Parathyroid adenoma (tissue), 2 donors: ENCODE measurements around the gene FETUB.

ENCODE experiments used
- H2AFZ ChIP-seq: fragments of 300-600 bp; sonication (generic); one replicate; pipeline ENCODE4 v1.7.0; 2017; ENCODE audit warnings: antibody characterized with exemption, mild to moderate bottlenecking
- H3K27ac ChIP-seq: fragments of 300-600 bp; sonication (generic); one replicate; pipeline ENCODE4 v1.7.0; 2017
- H3K27me3 ChIP-seq: fragments of 300-600 bp; sonication (generic); one replicate; pipeline ENCODE4 v1.7.0; 2017; ENCODE audit warnings: low read length; ENCODE audit not compliant: control insufficient read depth, insufficient read depth
- H3K36me3 ChIP-seq: fragments of 300-600 bp; sonication (generic); one replicate; pipeline ENCODE4 v1.7.0; 2017; ENCODE audit warnings: low read length; ENCODE audit not compliant: control insufficient read depth, insufficient read depth
- H3K4me1 ChIP-seq: fragments of 300-600 bp; sonication (generic); one replicate; pipeline ENCODE4 v1.7.0; 2017; ENCODE audit warnings: control low read depth
- H3K4me2 ChIP-seq: fragments of 300-600 bp; sonication (generic); one replicate; pipeline ENCODE4 v1.7.0; 2017; ENCODE audit warnings: low read length
- H3K4me3 ChIP-seq: fragments of 300-600 bp; sonication (generic); one replicate; pipeline ENCODE4 v1.7.0; 2017; ENCODE audit warnings: low read depth, low read length
- H3K79me2 ChIP-seq: fragments of 300-600 bp; sonication (generic); one replicate; pipeline ENCODE4 v1.7.0; 2017; ENCODE audit warnings: control low read depth
- H3K9ac ChIP-seq: fragments of 300-600 bp; sonication (generic); one replicate; pipeline ENCODE4 v1.7.0; 2017; ENCODE audit warnings: mild to moderate bottlenecking
- H3K9me3 ChIP-seq: fragments of 300-600 bp; sonication (generic); one replicate; pipeline ENCODE4 v1.7.0; 2017; ENCODE audit warnings: low read length; ENCODE audit not compliant: control insufficient read depth
- TF ChIP-seq, protein P1 (sequence below): fragments of 300-600 bp; sonication (generic); IDR thresholded peaks from one replicate; pipeline ENCODE4 v1.7.0; 2017; ENCODE audit warnings: antibody characterized with exemption, mild to moderate bottlenecking
- donor health status: primary hyperparathyroidism.

The FETUB gene

DNA sequence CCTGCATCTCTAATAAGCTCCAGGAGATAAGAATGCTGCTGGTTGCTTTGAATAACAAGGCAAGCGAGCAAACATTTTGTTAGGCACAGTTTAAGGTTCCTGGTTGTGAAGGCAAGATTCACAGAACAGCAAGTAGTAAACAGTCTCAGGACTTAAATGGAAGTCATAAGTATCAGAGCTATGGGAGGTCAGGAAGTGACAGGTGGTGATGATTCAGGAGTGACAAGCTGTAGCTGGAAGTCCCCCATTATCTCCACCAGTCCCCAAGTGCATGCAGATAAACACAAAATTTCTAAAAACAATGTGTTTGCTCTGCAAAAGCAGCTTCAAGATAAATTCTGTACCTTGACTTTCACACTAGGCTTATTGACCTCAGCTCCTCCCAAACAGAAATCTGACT, 3.3 kb downstream of the FETUB start:
- H3K4me2 ChIP-seq, result no peak overlapping the region
- no peaks in the 10 kb centered on the region for H3K27me3 ChIP-seq
- no peak overlapping the region for H3K9ac ChIP-seq
- no peak overlapping the region for H3K4me3 ChIP-seq
- no peak overlapping the region for H3K27ac ChIP-seq
- no peaks in the 10 kb centered on the region for H3K36me3 ChIP-seq
- no peak overlapping the region for H2AFZ ChIP-seq
- no peaks in the 10 kb centered on the region for H3K4me1 ChIP-seq
- no peaks in the 10 kb centered on the region for H3K79me2 ChIP-seq
- no peaks in the 10 kb centered on the region for H3K9me3 ChIP-seq
- TF ChIP-seq, protein P1, sequence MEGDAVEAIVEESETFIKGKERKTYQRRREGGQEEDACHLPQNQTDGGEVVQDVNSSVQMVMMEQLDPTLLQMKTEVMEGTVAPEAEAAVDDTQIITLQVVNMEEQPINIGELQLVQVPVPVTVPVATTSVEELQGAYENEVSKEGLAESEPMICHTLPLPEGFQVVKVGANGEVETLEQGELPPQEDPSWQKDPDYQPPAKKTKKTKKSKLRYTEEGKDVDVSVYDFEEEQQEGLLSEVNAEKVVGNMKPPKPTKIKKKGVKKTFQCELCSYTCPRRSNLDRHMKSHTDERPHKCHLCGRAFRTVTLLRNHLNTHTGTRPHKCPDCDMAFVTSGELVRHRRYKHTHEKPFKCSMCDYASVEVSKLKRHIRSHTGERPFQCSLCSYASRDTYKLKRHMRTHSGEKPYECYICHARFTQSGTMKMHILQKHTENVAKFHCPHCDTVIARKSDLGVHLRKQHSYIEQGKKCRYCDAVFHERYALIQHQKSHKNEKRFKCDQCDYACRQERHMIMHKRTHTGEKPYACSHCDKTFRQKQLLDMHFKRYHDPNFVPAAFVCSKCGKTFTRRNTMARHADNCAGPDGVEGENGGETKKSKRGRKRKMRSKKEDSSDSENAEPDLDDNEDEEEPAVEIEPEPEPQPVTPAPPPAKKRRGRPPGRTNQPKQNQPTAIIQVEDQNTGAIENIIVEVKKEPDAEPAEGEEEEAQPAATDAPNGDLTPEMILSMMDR, result no peak

DNA sequence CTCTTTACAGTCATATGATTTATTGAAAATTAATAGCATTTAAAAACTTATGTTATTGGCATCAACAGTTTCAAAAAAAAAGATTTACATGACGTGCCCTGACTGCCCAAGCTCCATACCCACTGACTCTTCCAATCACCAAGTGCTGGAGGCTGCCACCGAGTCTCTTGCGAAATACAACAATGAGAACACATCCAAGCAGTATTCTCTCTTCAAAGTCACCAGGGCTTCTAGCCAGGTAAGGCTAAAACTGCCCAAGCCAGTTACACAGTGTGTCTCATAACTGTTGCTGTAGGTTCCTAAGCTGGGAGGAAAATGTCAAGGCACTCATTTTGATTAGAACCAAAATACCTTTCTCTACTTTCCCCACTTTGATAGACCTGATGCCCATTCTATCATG, 4.5 kb downstream of the FETUB start:
- Histone ChIP-seq H3K36me3 (no peaks in the 10 kb centered on the region), H3K27me3 (no peaks in the 10 kb centered on the region), H3K27ac (no peak overlapping the region), H2AFZ (no peak overlapping the region), H3K79me2 (no peaks in the 10 kb centered on the region), H3K9ac (no peak overlapping the region), H3K4me3 (no peak overlapping the region), H3K4me1 (no peaks in the 10 kb centered on the region), H3K9me3 (no peaks in the 10 kb centered on the region), H3K4me2 (no peak overlapping the region)
- TF ChIP-seq, protein P1, result no peak

DNA sequence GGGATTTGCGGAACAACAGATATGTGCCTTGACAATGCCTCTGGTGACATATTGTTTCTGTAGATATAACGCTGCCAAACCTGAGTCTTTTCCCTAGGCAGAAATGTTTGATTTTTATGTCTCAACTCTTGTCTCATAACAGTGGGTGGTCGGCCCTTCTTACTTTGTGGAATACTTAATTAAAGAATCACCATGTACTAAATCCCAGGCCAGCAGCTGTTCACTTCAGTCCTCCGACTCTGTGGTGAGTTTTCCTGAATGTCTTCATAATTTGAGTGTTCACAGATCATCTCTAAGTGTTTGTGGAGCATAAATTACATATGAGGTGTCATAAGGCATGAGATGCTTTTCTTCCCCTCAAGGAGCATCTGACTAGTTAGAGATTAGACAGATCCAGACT, 5.9 kb downstream of the FETUB start:
- H3K36me3 ChIP-seq, result no peaks in the 10 kb centered on the region
- H3K4me1 ChIP-seq, result no peaks in the 10 kb centered on the region
- no peak overlapping the region for H3K27ac ChIP-seq
- H3K79me2 ChIP-seq, result no peaks in the 10 kb centered on the region
- TF ChIP-seq, protein P1, result no peak
- no peaks in the 10 kb centered on the region for H3K27me3 ChIP-seq
- no peak overlapping the region for H3K9ac ChIP-seq
- H3K9me3 ChIP-seq, result no peaks in the 10 kb centered on the region
- no peak overlapping the region for H2AFZ ChIP-seq
- H3K4me2 ChIP-seq, result no peak overlapping the region
- H3K4me3 ChIP-seq, result no peak overlapping the region

DNA sequence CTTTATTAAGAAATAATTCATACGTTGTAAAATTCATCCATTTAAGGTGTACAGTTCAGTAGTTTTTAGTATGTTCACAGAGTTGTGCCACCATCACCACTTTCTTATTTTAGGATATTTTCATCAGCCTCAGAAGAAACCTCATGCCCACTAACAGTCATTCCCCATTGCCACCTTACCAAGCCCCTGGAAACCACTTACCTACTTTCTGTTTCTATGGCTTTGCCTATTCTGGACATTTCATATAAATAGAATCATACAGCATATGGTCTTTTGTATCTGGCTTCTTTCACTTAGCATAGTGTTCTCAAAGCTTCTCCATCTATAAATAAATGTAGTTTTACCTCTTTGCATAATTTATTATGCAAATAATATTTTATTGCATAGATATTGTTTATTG, 6.6 kb downstream of the FETUB start:
- no peak overlapping the region for H3K27ac ChIP-seq
- H3K27me3 ChIP-seq, result no peaks in the 10 kb centered on the region
- no peak overlapping the region for H2AFZ ChIP-seq
- no peaks in the 10 kb centered on the region for H3K4me1 ChIP-seq
- TF ChIP-seq, protein P1, result no peak
- H3K9ac ChIP-seq, result no peak overlapping the region
- no peak overlapping the region for H3K4me3 ChIP-seq
- no peak overlapping the region for H3K4me2 ChIP-seq
- H3K9me3 ChIP-seq, result no peaks in the 10 kb centered on the region
- H3K79me2 ChIP-seq, result no peaks in the 10 kb centered on the region
- H3K36me3 ChIP-seq, result no peaks in the 10 kb centered on the region

DNA sequence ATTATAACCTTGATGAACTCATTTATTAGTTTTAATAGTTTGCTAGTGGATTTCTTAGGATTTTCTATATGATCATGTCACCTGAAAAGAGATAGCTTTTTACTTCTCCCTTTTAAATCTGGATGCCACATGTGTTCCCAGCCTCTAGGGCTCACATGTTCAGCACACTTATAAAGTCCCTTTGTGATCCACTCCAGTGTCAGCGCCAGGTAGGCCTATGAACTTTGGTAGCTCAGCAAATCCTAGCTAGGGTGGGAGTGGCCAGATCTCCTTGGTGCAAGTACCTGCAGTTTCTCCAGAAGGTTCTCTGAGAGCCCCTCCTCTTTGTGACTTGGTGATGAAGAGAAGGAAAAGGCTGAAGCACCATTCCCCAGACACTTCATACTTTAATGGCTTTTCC, 8.7 kb downstream of the FETUB start:
- Histone ChIP-seq H3K79me2 (no peaks in the 10 kb centered on the region), H3K4me2 (no peak overlapping the region), H3K4me1 (no peaks in the 10 kb centered on the region), H3K36me3 (no peaks in the 10 kb centered on the region), H3K27ac (no peak overlapping the region), H3K9ac (no peak overlapping the region), H3K9me3 (no peaks in the 10 kb centered on the region), H3K4me3 (no peak overlapping the region), H3K27me3 (no peaks in the 10 kb centered on the region), H2AFZ (no peak overlapping the region)
- TF ChIP-seq, protein P1, result no peak
